HEK293T (cell line): Measurements from ENCODE around the gene HEG1.

Source experiments
- ARNT ChIP-seq: fragments of 450-650 bp; IDR thresholded peaks from 2 replicates; pipeline ENCODE4 v1.6.1; 2017; ENCODE audit warnings: mild to moderate bottlenecking
- BHLHE40 ChIP-seq: fragments of 450-650 bp; IDR thresholded peaks from 2 replicates; pipeline ENCODE4 v1.6.1; 2016; ENCODE audit warnings: mild to moderate bottlenecking, moderate library complexity, borderline replicate concordance
- ELF4 ChIP-seq: fragments of 450-650 bp; IDR thresholded peaks from 2 replicates; pipeline ENCODE4 v1.6.1; 2017; ENCODE audit warnings: antibody characterized with exemption
- FOXA1 ChIP-seq: fragments of 450-650 bp; IDR thresholded peaks from 2 replicates; pipeline ENCODE4 v1.6.1; 2016; ENCODE audit warnings: mild to moderate bottlenecking
- FOXK2 ChIP-seq: fragments of 450-650 bp; IDR thresholded peaks from 2 replicates; pipeline ENCODE4 v1.6.1; 2016; ENCODE audit warnings: mild to moderate bottlenecking
- FOXM1 ChIP-seq: fragments of 450-650 bp; IDR thresholded peaks from 2 replicates; pipeline ENCODE4 v1.6.1; 2017; ENCODE audit warnings: mild to moderate bottlenecking, borderline replicate concordance
- HDGF ChIP-seq: fragments of 450-650 bp; IDR thresholded peaks from 2 replicates; pipeline ENCODE4 v1.6.1; 2017; ENCODE audit warnings: antibody characterized with exemption, borderline replicate concordance
- L3MBTL2 ChIP-seq: fragments of 450-650 bp; conservative IDR thresholded peaks from 2 replicates; pipeline ENCODE4 v1.6.1; 2016; ENCODE audit warnings: mild to moderate bottlenecking
- NFRKB ChIP-seq: fragments of 450-650 bp; IDR thresholded peaks from 2 replicates; pipeline ENCODE4 v1.6.1; 2016; ENCODE audit warnings: mild to moderate bottlenecking, moderate library complexity
- SP1 ChIP-seq: fragments of 450-650 bp; IDR thresholded peaks from 2 replicates; pipeline ENCODE4 v1.6.1; 2017
- SUZ12 ChIP-seq: fragments of 450-650 bp; IDR thresholded peaks from 2 replicates; pipeline ENCODE4 v1.6.1; 2016; ENCODE audit warnings: mild to moderate bottlenecking
- TARDBP ChIP-seq: fragments of 450-650 bp; IDR thresholded peaks from 2 replicates; pipeline ENCODE4 v1.6.1; 2016
- ZNF384 ChIP-seq: fragments of 450-650 bp; IDR thresholded peaks from 2 replicates; pipeline ENCODE4 v1.6.1; 2016
- TF ChIP-seq, protein P1 (sequence below): fragments of 450-650 bp; IDR thresholded peaks from 2 replicates; pipeline ENCODE4 v1.6.1; 2016

DNA sequence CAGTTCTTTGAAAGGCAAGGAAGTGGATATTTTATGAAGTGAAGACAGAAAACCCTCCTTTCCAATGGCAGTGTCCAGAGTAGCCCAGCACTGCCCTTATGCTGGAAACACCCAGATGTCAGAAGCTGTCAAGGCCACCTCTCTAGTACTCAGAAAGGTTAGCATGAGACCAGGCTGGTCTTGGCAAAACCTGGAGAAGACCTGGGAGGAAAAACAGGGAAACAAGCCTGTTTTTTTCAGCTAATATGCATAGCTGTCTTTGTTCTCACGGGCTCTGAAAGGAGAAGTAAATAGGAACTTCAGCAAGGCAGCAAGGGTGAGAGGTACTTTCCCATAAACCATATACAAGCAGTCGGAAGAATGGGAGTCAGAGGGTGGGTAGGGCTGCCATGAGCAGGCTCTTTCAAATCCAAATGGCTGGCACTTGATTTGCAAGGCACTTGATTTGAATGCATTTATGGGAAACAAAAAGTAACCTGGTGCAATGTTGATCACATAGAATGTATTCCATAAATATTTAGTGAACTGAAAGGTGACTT, 55.8 kb downstream of the HEG1 start:
- TF ChIP-seq SP1 (no peak), BHLHE40 (no peak), FOXA1 (no peak), TARDBP (no peak), L3MBTL2 (no peak), FOXM1 (no peak), ZNF384 (no peak), NFRKB (no peak), ARNT (no peak), FOXK2 (no peak), SUZ12 (no peak), HDGF (no peak), ELF4 (no peak)
- TF ChIP-seq, protein P1, sequence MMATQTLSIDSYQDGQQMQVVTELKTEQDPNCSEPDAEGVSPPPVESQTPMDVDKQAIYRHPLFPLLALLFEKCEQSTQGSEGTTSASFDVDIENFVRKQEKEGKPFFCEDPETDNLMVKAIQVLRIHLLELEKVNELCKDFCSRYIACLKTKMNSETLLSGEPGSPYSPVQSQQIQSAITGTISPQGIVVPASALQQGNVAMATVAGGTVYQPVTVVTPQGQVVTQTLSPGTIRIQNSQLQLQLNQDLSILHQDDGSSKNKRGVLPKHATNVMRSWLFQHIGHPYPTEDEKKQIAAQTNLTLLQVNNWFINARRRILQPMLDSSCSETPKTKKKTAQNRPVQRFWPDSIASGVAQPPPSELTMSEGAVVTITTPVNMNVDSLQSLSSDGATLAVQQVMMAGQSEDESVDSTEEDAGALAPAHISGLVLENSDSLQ: no peak
